KOPT-K1 (cell line): ENCODE data around the gene NECTIN1.

Experiments used
- H3K27ac ChIP-seq: fragments of 200-600 bp; sonication (generic); 2 replicates; pipeline ENCODE4 v1.5.1; 2016; ENCODE audit warnings: antibody characterized with exemption, mild to moderate bottlenecking, low read depth, low read length; ENCODE audit not compliant: poor library complexity, severe bottlenecking
- H3K36me3 ChIP-seq: fragments of 200-600 bp; sonication (generic); 2 replicates; pipeline ENCODE4 v1.5.1; 2017; ENCODE audit warnings: antibody characterized with exemption, mild to moderate bottlenecking, low read length, moderate library complexity; ENCODE audit not compliant: insufficient read depth
- H3K9me3 ChIP-seq: fragments of 200-600 bp; sonication (generic); 2 replicates; pipeline ENCODE4 v1.5.1; 2017; ENCODE audit warnings: antibody characterized with exemption, low read length, mild to moderate bottlenecking; ENCODE audit not compliant: insufficient read depth, poor library complexity, severe bottlenecking

NECTIN1 gene

GRCh38 chr11:119672597-119672996 lies 56.4 kb downstream of the NECTIN1 start:
- H3K9me3 ChIP-seq = peaks cover 6% of the 10 kb centered on the region
- H3K27ac ChIP-seq = no peak overlapping the region
- H3K36me3 ChIP-seq = no peaks in the 10 kb centered on the region

- H3K9me3 ChIP-seq = no peaks in the 10 kb centered on the region
- no peak overlapping the region for H3K27ac ChIP-seq
- no peaks in the 10 kb centered on the region for H3K36me3 ChIP-seq
These were observed 57.4 kb downstream of the NECTIN1 start for GRCh38 chr11:119671561-119672015.

GRCh38 chr11:119671051-119671450 lies 57.9 kb downstream of the NECTIN1 start:
- Histone ChIP-seq H3K9me3 (no peaks in the 10 kb centered on the region), H3K36me3 (no peaks in the 10 kb centered on the region), H3K27ac (no peak overlapping the region)

GRCh38 chr11:119669487-119669886 lies 59.5 kb downstream of the NECTIN1 start:
- Histone ChIP-seq H3K36me3 (no peaks in the 10 kb centered on the region), H3K9me3 (no peaks in the 10 kb centered on the region), H3K27ac (no peak overlapping the region)

GRCh38 chr11:119668676-119669075 lies 60.3 kb downstream of the NECTIN1 start:
- Histone ChIP-seq H3K36me3 (no peaks in the 10 kb centered on the region), H3K27ac (no peak overlapping the region), H3K9me3 (no peaks in the 10 kb centered on the region)

GRCh38 chr11:119666463-119667131 lies 62.4 kb downstream of the NECTIN1 start:
- H3K27ac ChIP-seq = no peak overlapping the region
- no peaks in the 10 kb centered on the region for H3K9me3 ChIP-seq

GRCh38 chr11:119666061-119666460 lies 62.9 kb downstream of the NECTIN1 start:
- Histone ChIP-seq H3K36me3 (no peaks in the 10 kb centered on the region), H3K9me3 (no peaks in the 10 kb centered on the region), H3K27ac (no peak overlapping the region)

More at GRCh38 chr11:119666463-119667131, 62.4 kb downstream of the NECTIN1 start:
- H3K36me3 ChIP-seq = no peaks in the 10 kb centered on the region

- Histone ChIP-seq H3K9me3 (no peaks in the 10 kb centered on the region), H3K36me3 (no peaks in the 10 kb centered on the region), H3K27ac (no peak overlapping the region)
These were observed 64.1 kb downstream of the NECTIN1 start for GRCh38 chr11:119664701-119665420.

- no peak overlapping the region for H3K27ac ChIP-seq
- no peaks in the 10 kb centered on the region for H3K9me3 ChIP-seq
- H3K36me3 ChIP-seq = no peaks in the 10 kb centered on the region
These were observed 64.9 kb downstream of the NECTIN1 start for GRCh38 chr11:119664063-119664572.

GRCh38 chr11:119663279-119663678 lies 65.7 kb downstream of the NECTIN1 start:
- Histone ChIP-seq H3K36me3 (no peaks in the 10 kb centered on the region), H3K9me3 (no peaks in the 10 kb centered on the region), H3K27ac (no peak overlapping the region)

- Histone ChIP-seq H3K27ac (no peak overlapping the region), H3K9me3 (no peaks in the 10 kb centered on the region), H3K36me3 (no peaks in the 10 kb centered on the region)
These were observed 67.8 kb downstream of the NECTIN1 start for GRCh38 chr11:119661226-119661625.

- Histone ChIP-seq H3K9me3 (no peaks in the 10 kb centered on the region), H3K36me3 (no peaks in the 10 kb centered on the region), H3K27ac (no peak overlapping the region)
These were observed 68.9 kb downstream of the NECTIN1 start for GRCh38 chr11:119659971-119660723.

GRCh38 chr11:119652907-119653659 lies 75.9 kb downstream of the NECTIN1 start:
- Histone ChIP-seq H3K9me3 (no peaks in the 10 kb centered on the region), H3K27ac (no peak overlapping the region), H3K36me3 (no peaks in the 10 kb centered on the region)

GRCh38 chr11:119651802-119652584 lies 77.0 kb downstream of the NECTIN1 start:
- no peaks in the 10 kb centered on the region for H3K36me3 ChIP-seq
- no peaks in the 10 kb centered on the region for H3K9me3 ChIP-seq
- H3K27ac ChIP-seq = no peak overlapping the region
